Mammary epithelial cell (primary cell): ENCODE results near the gene MYCBPAP.

ENCODE experiments used
- CTCF ChIP-seq, 2 donors: IDR thresholded peaks in 1 of 2; conservative IDR thresholded peaks in 1 of 2; 2 replicates each; pipeline ENCODE4 v1.5.1; 2011 to 2012; ENCODE audit warnings: inconsistent platforms in 2 of 2, low read length in 2 of 2, mild to moderate bottlenecking in 2 of 2, control low read depth in 1 of 2, low read depth in 1 of 2; ENCODE audit not compliant: insufficient read depth in 1 of 2; ENCODE audit errors: extremely low read depth in 1 of 2
- EZH2 ChIP-seq: IDR thresholded peaks from 2 replicates; pipeline ENCODE4 v1.6.1; 2012; ENCODE audit warnings: low read length, inconsistent platforms, borderline replicate concordance

DNA sequence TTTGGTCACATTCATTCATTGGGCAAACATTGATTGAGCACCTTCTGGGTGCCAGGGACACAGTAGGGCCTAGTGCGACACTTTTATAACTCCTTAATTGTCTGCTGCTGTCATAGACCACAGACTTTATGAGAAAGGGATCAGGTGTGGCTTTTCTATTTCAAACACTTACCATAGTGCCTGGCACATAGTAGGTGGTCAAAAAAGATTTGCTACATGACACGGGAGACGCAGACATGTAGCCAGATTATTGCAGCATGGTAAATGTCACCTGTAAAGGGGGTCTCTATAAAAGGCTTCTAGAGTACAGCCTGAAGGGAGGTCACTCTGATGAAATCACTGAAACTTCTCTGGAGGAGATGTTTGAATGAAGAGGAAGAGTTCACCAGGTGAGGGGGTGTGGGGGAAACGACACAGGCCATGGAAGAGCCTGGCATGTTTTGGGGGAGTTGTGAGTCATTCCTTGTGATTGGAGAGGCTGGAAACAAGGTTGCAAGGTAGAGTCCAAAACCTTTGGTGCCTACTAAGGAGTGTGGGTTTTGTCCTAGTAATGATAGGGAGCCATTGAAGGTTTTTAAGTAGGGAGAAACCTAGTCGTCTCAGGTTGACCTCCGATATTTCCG lies 28.0 kb upstream of the MYCBPAP start:
- TF ChIP-seq EZH2 (no peak), CTCF (conservative IDR thresholded peaks at IDR 0.05 in 1 of 2, IDR thresholded peaks at IDR 0.05 in 1 of 2; ENCODE audit: extremely low read depth in 1 of 2, insufficient read depth in 1 of 2, low read depth in 1 of 2, low read length in 2 of 2) (no peak)
